ENCODE data around the gene TOB1. TPM values are rescaled to one million over a fixed set of nuclear protein-coding genes. Genes with fewer than 3 reads are reported as not detected.
"Not testable (repeated sequence)": the region's sequence is repeated elsewhere in the genome, so short reads cannot be mapped to it uniquely, and the experiment has no call there.

The TOB1 gene
- polyA plus RNA-seq, 1 of the 3 experiments (the other 2 are of a cell fraction), result 19.3 TPM

DNA sequence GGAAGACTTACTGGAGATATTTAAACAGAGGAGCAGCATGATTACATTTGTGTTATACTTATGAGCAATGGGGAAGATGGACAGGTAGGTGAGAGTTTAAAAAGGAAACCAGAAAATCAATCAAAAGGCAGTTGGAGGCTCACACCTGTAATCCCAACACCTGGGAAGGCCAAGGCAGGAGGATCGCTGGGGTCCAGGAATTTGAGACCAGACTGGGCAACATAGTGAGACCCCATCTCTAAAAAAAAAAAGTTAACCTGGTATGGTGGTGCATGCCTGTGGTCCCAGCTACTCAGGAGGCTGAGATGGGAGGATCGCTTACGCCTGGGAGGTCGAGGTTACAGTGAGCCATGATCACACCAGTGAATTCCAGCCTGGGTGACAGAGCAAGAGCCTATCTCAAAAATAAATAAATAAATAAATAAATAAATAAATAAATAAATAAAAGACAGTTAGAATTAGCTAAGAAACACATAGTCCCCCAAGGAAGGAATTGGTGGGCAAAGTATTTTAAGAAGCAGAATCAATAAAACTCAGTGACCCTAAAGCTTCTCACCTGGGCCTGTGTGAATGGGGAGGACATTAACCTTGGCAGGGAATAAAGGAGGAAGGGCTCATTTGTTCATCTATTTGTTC lies 32.3 kb upstream of the TOB1 start:
- CTCF ChIA-PET, result interaction anchor here (1.1 to 2.3 kb wide), 5 partner anchors 9 to 51 kb away, joined by 4 to 6 read pairs (median 5); no protein-coding TSS in a partner anchor

DNA sequence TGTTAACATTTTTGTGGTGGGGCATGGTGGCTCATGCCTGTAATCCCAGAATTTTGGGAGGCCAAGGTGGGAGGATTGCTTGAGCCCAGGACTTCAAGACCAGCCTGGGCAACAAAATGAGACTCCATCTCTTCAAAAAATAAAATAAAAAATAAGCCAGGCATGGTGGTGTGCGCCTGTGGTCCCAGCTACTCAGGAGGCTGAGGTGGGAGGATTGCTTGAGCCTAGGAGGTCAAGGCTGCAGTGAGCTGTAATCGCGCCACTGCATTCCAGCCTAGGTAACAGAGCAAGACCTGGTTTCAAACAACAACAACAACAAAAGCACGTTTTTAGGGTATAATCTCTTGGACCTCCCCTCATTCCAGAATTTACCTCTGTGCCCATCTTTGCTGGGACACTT lies 28.4 kb upstream of the TOB1 start:
- H3K27ac ChIP-seq (ENCODE audit: low read depth in 2 of 2, low read length in 1 of 2); DNase-seq; H3K4me2 ChIP-seq; H3K27me3 ChIP-seq (ENCODE audit: insufficient read depth); H3K9me2 ChIP-seq; H3K9me3 ChIP-seq; H3F3A ChIP-seq (replicated peaks; ENCODE audit: insufficient read depth); H4K20me1 ChIP-seq (ENCODE audit: insufficient read depth); H3K4me3 ChIP-seq (ENCODE audit: low read depth in 2 of 2, low read length in 1 of 2); H3K36me3 ChIP-seq (replicated peaks in 1 of 2; ENCODE audit: control insufficient read depth in 1 of 2, insufficient read depth in 2 of 2, low read length in 1 of 2); H3K9ac ChIP-seq; H2AFZ ChIP-seq (ENCODE audit: low read depth); H3K4me1 ChIP-seq (ENCODE audit: control insufficient read depth in 1 of 2, insufficient read depth in 2 of 2, low read depth in 1 of 2, low read length in 1 of 2); H3K79me2 ChIP-seq (ENCODE audit: insufficient read depth); POLR2A ChIA-PET: not testable (repeated sequence)
- CTCF ChIA-PET, result interaction anchor here (1.5 to 2.2 kb wide), 2 partner anchors 9 to 62 kb away, joined by 4 to 5 read pairs; no protein-coding TSS in a partner anchor
- 91% methylated on average over 4 of the region's 4 CpGs for WGBS (ENCODE audit: low lambda C conversion rate)

More for the DNA sequence above, 32.3 kb upstream of the TOB1 start:
- Histone ChIP-seq H3K9me3 (no peaks in the 10 kb centered on the region), H3K9me2 (no peaks in the 10 kb centered on the region), H3F3A (replicated peaks; ENCODE audit: insufficient read depth) (no peaks in the 10 kb centered on the region), H3K27me3 (ENCODE audit: insufficient read depth) (no peaks in the 10 kb centered on the region), H3K79me2 (ENCODE audit: insufficient read depth) (no peaks in the 10 kb centered on the region), H3K9ac (no peak overlapping the region), H2AFZ (ENCODE audit: low read depth) (no peak overlapping the region), H4K20me1 (ENCODE audit: insufficient read depth) (no peaks in the 10 kb centered on the region), H3K36me3 (replicated peaks in 1 of 2; ENCODE audit: control insufficient read depth in 1 of 2, insufficient read depth in 2 of 2, low read length in 1 of 2) (no peaks in the 10 kb centered on the region), H3K4me1 (ENCODE audit: control insufficient read depth in 1 of 2, insufficient read depth in 2 of 2, low read depth in 1 of 2, low read length in 1 of 2) (peaks cover 0 to 11% of the 10 kb centered on the region in 2 experiments; a peak in 2 of 4 replicates), H3K4me2 (no peak overlapping the region), H3K27ac (ENCODE audit: low read depth in 2 of 2, low read length in 1 of 2) (no peak overlapping the region), H3K4me3 (ENCODE audit: low read depth in 2 of 2, low read length in 1 of 2) (no peak overlapping the region)
- WGBS (ENCODE audit: low lambda C conversion rate), result 96% methylated on average over 4 of the region's 4 CpGs
- DNase-seq, result no peak
- TF ChIP-seq YY1 (IDR thresholded peaks at IDR 0.05; ENCODE audit: low read depth), result no peak
- no peak for TF ChIP-seq RFX5 (IDR thresholded peaks at IDR 0.05; ENCODE audit: low read length)
- TF ChIP-seq EZH2phosphoT487 (IDR thresholded peaks at IDR 0.05; ENCODE audit: borderline replicate concordance, low read depth), result no peak
- TF ChIP-seq SIN3A (IDR thresholded peaks at IDR 0.05; ENCODE audit: borderline replicate concordance, low read depth, low read length), result no peak
- no peak for TF ChIP-seq SMC3 (IDR thresholded peaks at IDR 0.05; ENCODE audit: low read depth, low read length)
- no peak for TF ChIP-seq EP300 (IDR thresholded peaks at IDR 0.05; ENCODE audit: borderline replicate concordance in 1 of 2, low read depth in 1 of 2, low read length in 1 of 2)
- TF ChIP-seq FOXM1 (IDR thresholded peaks at IDR 0.05; ENCODE audit: low read depth), result no peak
- no peak for TF ChIP-seq TCF12 (IDR thresholded peaks at IDR 0.05)
- TF ChIP-seq, protein P1, sequence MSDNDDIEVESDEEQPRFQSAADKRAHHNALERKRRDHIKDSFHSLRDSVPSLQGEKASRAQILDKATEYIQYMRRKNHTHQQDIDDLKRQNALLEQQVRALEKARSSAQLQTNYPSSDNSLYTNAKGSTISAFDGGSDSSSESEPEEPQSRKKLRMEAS (IDR thresholded peaks at IDR 0.05; ENCODE audit: low read depth), result no peak
- TF ChIP-seq, protein P2, sequence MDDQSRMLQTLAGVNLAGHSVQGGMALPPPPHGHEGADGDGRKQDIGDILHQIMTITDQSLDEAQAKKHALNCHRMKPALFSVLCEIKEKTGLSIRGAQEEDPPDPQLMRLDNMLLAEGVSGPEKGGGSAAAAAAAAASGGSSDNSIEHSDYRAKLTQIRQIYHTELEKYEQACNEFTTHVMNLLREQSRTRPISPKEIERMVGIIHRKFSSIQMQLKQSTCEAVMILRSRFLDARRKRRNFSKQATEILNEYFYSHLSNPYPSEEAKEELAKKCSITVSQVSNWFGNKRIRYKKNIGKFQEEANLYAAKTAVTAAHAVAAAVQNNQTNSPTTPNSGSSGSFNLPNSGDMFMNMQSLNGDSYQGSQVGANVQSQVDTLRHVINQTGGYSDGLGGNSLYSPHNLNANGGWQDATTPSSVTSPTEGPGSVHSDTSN (IDR thresholded peaks at IDR 0.05), result no peak
- TF ChIP-seq RAD21 (IDR thresholded peaks at IDR 0.05; ENCODE audit: low read length), result no peak
- TF ChIP-seq MXI1 (IDR thresholded peaks at IDR 0.05; ENCODE audit: low read depth, low read length), result no peak
- TF ChIP-seq, protein P3, sequence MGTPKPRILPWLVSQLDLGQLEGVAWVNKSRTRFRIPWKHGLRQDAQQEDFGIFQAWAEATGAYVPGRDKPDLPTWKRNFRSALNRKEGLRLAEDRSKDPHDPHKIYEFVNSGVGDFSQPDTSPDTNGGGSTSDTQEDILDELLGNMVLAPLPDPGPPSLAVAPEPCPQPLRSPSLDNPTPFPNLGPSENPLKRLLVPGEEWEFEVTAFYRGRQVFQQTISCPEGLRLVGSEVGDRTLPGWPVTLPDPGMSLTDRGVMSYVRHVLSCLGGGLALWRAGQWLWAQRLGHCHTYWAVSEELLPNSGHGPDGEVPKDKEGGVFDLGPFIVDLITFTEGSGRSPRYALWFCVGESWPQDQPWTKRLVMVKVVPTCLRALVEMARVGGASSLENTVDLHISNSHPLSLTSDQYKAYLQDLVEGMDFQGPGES (IDR thresholded peaks at IDR 0.05; ENCODE audit: low read depth, low read length), result no peak
- TF ChIP-seq, protein P4, sequence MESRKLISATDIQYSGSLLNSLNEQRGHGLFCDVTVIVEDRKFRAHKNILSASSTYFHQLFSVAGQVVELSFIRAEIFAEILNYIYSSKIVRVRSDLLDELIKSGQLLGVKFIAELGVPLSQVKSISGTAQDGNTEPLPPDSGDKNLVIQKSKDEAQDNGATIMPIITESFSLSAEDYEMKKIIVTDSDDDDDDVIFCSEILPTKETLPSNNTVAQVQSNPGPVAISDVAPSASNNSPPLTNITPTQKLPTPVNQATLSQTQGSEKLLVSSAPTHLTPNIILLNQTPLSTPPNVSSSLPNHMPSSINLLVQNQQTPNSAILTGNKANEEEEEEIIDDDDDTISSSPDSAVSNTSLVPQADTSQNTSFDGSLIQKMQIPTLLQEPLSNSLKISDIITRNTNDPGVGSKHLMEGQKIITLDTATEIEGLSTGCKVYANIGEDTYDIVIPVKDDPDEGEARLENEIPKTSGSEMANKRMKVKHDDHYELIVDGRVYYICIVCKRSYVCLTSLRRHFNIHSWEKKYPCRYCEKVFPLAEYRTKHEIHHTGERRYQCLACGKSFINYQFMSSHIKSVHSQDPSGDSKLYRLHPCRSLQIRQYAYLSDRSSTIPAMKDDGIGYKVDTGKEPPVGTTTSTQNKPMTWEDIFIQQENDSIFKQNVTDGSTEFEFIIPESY (IDR thresholded peaks at IDR 0.05; ENCODE audit: borderline replicate concordance, low read depth), result no peak
- POLR2A ChIA-PET, result interaction anchor here (1.0 kb wide), 2 partner anchors 33 to 51 kb away, joined by 5 read pairs; partner anchors contain the start of gene TOB1
